Germinal center (tissue), 1 donor: ENCODE data around the gene DCAF4.
A peak's percentile ranks its signal among the peaks of the same experiment; 100 is the strongest.

Experiments used
- DNase-seq: peaks from one replicate; pipeline ENCODE4 v3.0.0; 2012; ENCODE audit warnings: mixed read lengths, low spot score

DCAF4 gene

GRCh38 chr14:72894623-72895378, 31.5 kb upstream of the DCAF4 start:
- DNase-seq, result peak; percentile 10

DNA sequence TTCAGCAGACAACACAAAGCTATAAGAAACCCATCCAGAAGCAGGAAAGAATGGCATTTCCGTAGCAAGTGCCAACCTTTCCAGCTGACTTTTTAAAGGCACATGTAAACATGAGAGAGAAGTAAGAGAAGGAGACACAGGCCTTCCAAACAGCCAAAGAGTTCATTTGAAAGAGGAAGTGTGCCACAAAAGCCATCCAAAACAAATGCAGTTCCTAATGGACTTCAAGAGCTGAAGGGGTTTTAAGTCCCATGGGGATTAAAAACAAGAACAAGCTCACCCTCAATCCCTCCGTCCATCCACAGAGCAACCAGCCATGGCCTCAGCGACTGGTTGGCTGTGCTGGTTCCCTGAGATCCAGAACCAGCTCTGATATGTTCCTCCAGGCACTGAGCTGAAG, 27.8 kb upstream of the DCAF4 start:
- no peak for DNase-seq

DNA sequence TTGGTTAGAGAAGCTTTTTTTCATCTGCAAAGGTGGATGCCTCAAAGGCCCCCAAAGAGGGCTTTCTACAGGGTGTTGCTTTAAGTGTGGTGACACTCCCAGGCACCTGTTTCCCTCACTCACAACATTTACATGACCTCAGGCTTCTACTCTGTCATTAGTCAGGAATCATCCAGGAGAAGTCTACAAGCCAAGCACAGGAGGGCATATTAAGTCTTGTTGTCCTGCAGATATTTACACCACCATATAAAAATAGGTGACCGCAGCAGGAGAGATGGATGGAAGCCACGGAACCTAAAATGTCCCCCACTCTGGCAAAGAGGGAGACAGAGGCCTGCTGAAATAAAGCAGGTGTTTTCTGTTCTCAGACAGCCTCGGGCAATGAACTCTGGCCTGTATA, 24.9 kb upstream of the DCAF4 start:
- no peak for DNase-seq

DNA sequence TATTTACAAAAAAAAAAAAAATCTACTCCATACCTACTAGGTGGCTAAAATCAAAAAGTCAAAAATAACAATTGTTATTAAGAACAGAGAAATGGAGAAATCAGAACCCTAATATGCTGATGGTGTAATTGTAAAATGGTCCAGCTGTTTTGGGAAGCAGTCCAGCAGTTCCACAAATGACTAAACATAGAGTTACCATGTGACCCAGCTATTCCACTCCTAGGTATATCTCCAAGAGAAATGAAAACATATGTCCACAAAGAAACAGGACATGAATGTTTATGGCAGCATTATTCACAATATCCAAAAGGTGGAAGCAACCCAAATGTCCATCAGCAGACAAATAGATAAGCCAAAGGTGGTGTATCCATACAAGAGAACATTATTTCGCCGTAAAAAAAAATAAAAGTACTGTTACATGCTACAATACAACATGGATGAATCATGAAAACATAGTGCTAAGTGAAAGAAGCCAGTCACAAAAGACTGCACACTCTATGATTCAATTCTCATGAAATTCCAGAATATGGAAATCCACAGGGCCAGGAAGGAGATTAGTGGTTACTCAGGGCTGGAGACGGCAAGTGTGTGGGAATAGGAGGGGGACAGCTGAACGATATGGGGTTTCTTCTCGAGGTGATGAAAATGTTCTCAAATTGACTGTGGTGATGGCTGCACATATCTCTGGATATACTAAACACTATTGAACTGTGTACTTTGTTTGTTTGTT, 23.3 kb upstream of the DCAF4 start:
- DNase-seq, result no peak

DNA sequence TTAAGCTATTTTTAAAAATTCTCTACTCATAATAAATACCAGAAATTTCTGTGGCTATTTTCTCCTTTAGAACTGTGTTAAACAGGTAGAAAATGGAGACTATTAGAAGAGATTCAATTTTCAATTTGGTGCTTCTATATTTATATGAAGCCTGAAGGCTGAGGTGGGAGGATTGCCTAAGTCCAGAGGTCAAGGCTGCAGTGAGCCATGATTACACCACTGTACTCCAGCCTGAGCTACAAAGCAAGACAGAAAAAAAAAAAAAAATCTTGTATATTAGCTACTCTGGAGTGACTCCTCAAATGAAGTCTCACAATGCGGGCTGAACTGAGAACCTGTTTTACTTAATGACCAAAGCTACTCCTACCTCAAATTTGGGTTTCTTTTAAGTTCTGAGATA, 22.5 kb upstream of the DCAF4 start:
- DNase-seq, result no peak

GRCh38 chr14:72904218-72904617, 22.0 kb upstream of the DCAF4 start:
- no peak for DNase-seq

GRCh38 chr14:72904840-72905561, 21.3 kb upstream of the DCAF4 start:
- peak; percentile 61 for DNase-seq

DNA sequence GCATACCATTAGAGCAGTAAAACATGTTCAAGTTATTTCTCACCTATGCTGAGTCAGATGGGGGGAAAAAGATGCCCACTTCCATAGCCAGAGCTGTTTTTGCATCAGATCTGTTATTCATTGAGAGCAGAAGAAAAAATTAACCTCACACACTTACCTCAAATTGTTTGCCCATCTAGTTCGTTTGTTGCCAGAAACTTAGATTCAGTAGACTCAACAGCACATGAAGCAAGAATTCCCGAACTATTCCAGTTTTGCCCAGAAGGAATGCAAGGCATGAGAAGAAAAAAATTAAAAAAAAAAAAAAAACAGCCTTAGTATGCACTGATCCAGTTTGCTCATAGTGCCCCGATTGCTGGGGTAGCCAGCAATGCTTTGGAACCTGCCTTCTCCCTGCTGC, 19.9 kb upstream of the DCAF4 start:
- DNase-seq, result no peak

DNA sequence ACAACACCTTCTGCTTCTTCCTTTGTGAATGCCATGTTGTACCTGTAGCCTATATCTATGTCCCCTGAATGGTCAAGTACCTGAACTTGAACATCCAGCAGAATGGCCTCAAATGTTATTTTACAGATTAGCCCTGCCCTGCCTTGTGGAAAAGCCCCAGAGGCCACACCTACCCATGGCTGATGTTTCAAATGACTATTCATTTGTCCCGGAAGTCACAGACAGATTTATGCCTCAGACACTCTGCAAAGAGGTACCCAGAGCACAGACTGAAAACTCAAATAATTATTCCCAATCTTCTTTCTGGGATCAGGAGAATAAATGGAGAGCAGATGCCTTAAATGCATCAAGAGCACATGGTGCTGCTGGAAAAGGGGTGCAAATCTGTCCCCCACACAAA, 19.4 kb upstream of the DCAF4 start:
- no peak for DNase-seq

GRCh38 chr14:72907886-72908285, 18.4 kb upstream of the DCAF4 start:
- no peak for DNase-seq

DNA sequence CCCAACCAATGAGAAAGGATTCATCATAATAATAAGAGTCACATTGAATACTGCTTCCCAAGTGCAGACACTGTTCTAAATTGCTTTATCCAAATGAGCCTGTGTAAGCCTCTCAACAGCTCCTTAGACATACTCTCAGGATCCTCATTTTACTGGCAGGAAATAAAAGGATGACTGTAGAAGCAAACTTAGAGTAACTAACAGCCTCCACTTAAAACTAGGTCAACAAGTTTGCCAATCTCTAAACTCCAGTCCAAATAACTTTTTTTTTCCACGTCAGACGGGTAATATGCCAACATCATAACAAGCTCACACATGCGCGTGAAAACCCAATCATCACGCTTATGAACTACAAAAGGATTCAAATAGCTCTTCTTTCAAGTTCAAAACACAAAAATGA, 17.1 kb upstream of the DCAF4 start:
- no peak for DNase-seq

DNA sequence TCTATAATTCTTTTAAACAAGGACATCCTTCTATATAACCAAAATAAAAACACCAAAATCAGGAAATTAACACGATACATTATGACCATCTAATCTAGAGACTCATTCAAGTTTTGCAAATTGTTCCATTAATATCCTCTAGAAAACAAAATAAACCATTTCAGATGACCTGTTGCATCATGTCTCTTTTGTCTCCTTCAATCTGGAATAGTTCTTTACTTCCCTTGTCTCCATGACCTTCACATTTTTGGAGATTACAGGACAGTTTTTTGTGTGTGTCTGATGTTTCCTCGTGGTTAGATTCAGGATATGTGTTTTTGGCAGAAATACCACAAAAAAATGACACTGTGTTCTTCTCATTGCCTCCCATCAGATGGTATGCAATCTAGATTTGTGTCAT, 12.5 kb upstream of the DCAF4 start:
- DNase-seq, result no peak

DNA sequence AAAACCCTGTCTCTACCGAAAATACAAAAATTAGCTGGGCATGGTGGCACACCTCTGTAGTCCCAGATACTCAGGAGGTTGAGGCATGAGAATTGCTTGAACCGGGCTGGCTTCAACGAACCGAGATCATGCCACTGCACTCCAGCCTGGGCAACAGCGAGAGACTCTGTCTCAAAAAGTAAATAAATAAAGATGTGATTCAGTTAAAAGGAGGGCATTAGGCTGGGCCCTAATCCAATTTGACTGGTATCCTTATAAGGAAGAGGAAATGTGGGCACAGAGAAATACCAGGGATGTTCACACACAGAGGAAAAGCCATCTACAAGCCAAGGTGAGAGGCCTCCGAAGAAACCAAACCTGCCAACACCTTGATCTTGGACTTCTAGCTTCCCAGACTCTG, 10.1 kb upstream of the DCAF4 start:
- DNase-seq, result no peak

DNA sequence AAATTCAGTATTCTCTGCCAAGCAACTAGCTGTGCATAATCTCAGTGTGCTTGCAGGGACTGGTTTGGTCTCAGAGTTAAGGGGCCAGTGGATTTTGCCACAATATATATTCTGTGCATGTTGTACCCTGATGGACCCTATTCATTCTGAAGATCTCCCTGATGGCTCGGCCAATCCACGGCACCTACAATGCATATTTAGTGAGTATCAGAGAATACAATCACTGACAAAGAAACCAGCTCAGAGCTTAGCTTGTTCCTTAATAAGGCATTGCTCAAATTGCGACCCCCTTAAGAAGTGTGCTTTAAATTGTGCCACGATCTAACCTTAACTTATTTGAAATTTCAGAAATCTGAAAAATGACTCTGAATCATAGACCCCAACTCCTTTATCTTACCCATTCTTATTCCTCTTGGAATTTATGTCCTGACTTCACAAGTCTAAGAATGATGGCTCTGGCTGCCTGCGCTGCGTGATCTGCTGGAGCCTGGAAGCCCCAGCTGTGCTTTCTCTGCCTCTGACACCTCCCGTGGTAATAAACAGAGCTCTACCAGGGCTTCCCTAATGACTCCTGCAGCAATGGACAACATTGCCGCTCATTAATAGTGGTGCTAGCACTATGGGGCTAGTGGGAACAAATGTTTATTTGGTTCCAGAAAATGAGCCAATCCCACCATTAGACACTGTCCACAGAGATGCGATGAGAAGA, 9.0 kb upstream of the DCAF4 start:
- DNase-seq, result no peak

DNA sequence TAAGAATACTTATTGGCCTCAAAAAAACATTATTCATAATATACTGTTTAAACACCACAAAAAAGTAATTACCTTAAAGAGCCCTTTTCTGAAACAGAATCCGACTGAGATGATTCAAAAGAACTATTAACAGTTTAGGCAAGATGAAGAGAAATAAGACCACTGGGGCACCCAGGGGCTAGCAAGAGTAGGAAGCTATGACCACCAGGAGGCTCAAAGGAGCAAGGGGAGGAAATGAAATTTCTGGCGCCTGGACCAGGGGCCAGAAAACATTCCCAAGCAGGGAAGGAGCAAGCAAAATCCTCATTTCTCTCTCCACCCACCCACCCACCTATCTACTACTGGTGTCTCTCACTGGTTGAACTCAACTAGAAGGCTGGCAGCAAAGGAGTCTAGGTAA, 6.3 kb upstream of the DCAF4 start:
- DNase-seq, result no peak

DNA sequence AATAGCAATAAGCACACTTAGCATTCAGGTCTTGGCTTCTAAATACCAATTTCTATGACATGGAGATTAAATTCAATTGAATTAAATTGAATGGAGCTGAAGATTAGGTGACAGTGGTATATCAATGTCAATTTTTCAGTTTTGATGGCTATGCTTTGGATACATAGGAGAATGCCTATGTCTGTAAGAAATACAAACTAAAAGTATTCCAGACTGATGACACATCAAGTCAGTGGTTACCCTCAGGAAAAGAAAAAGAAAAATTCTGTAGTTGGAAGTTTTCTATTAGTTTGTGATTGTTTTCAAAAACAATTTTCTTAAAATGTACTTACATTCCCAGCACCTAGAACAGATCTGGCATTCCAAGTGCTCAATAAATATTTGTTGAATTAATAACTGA, 4.9 kb upstream of the DCAF4 start:
- DNase-seq, result no peak

DNA sequence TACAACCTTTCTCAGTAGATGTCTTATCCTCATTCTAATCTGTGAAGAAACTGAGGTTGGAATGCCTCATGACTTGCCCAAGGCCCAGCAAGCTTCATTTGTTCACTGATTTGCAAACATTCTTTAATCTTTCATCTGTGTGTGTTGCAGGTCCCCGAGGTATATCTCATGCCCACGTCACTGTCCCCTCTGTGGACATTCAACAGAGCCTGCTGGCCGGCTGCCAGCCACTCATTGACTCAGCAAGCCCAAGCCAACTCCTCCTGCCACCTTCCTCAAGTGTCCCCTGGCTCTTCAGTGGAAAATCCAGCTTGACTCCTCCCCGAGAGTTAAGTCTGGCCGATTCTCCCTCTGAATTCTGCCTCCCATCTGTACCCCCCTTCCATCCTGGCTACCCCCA, 1.9 kb upstream of the DCAF4 start:
- DNase-seq, result no peak

- DNase-seq, result no peak
Measured at GRCh38 chr14:72925171-72925759, 999 bp upstream of the DCAF4 start.

DNA sequence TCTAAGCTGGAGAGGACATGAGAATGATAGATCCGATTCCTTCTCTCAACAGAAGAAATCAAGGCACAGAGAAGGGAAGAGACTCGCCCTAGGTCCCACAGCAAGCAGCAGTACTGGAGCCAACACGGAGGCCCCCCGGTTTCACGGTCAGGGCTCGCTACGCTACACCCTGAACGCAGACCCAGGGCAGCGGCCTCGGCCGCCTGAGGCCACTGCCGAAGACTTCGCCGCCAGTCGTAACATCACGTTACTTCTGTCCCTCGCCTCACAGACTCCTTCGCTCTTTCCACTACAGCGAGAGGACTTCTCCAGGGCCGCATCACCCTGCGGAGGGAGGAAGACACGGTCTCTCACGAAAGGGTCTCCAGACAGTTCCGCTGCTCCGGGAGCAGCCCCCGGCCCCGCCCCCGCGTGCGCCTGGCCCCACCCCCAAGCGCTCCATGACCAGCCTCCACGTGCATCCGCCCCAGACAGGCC, 411 bp upstream of the DCAF4 start:
- no peak for DNase-seq

- no peak for DNase-seq
Measured at GRCh38 chr14:72928872-72929271, 2.6 kb downstream of the DCAF4 start.

GRCh38 chr14:72929316-72930080, 3.2 kb downstream of the DCAF4 start:
- DNase-seq, result no peak
